ENCODE data around the gene NDUFS6. TPM values are rescaled to one million over a fixed set of nuclear protein-coding genes. Genes with fewer than 3 reads are reported as not detected.

NDUFS6 gene
- total and polyA plus RNA-seq, 2 of the 8 experiments (the other 6 are each of a cell fraction or from before 2014, with no cell fraction given), result 72.7 to 191 TPM

GRCh38 chr5:1865486-1865885, 64.3 kb downstream of the NDUFS6 start (continued):
- no peak for TF ChIP-seq CHD7 (IDR thresholded peaks at IDR 0.05; ENCODE audit: insufficient replicate concordance, low read length)
